ENCODE results near the gene TRIM9. TPM values are rescaled to one million over a fixed set of nuclear protein-coding genes. Genes with fewer than 3 reads are reported as not detected.

TRIM9 gene
- total RNA-seq, 1 donor from 2014 or later: under 0.01 TPM

GRCh38 chr14:51067295-51067694 is 27.6 kb downstream of the TRIM9 start:
- no peak for DNase-seq (ENCODE audit: low read depth)

GRCh38 chr14:51066576-51066975 is 28.3 kb downstream of the TRIM9 start:
- no peak overlapping the region for H3K4me3 ChIP-seq (ENCODE audit: low read depth, low read length)
- H3K27me3 ChIP-seq (ENCODE audit: control insufficient read depth, insufficient read depth, low read length): no peaks in the 10 kb centered on the region
- TF ChIP-seq CTCF (IDR thresholded peaks at IDR 0.05; ENCODE audit: insufficient read depth, low read length, severe bottlenecking): no peak
- no peak for DNase-seq (ENCODE audit: low read depth)
- FAIRE-seq: no peak
- H3K36me3 ChIP-seq (ENCODE audit: control insufficient read depth, insufficient read depth, low read length): no peaks in the 10 kb centered on the region

More at GRCh38 chr14:51067295-51067694, 27.6 kb downstream of the TRIM9 start:
- H3K36me3 ChIP-seq (ENCODE audit: control insufficient read depth, insufficient read depth, low read length): no peaks in the 10 kb centered on the region
- no peak for TF ChIP-seq CTCF (IDR thresholded peaks at IDR 0.05; ENCODE audit: insufficient read depth, low read length, severe bottlenecking)
- H3K4me3 ChIP-seq (ENCODE audit: low read depth, low read length): no peak overlapping the region
- FAIRE-seq: no peak
- no peaks in the 10 kb centered on the region for H3K27me3 ChIP-seq (ENCODE audit: control insufficient read depth, insufficient read depth, low read length)

- no peak for DNase-seq (ENCODE audit: low read depth)
- Histone ChIP-seq H3K27me3 (ENCODE audit: control insufficient read depth, insufficient read depth, low read length) (no peaks in the 10 kb centered on the region), H3K36me3 (ENCODE audit: control insufficient read depth, insufficient read depth, low read length) (no peaks in the 10 kb centered on the region), H3K4me3 (ENCODE audit: low read depth, low read length) (no peak overlapping the region)
- no peak for FAIRE-seq
- no peak for TF ChIP-seq CTCF (IDR thresholded peaks at IDR 0.05; ENCODE audit: insufficient read depth, low read length, severe bottlenecking)
Measured at GRCh38 chr14:51059032-51059431, 35.9 kb downstream of the TRIM9 start.

GRCh38 chr14:51058382-51058781 is 36.5 kb downstream of the TRIM9 start:
- no peaks in the 10 kb centered on the region for H3K27me3 ChIP-seq (ENCODE audit: control insufficient read depth, insufficient read depth, low read length)
- no peak for DNase-seq (ENCODE audit: low read depth)
- no peak overlapping the region for H3K4me3 ChIP-seq (ENCODE audit: low read depth, low read length)
- no peak for FAIRE-seq
- TF ChIP-seq CTCF (IDR thresholded peaks at IDR 0.05; ENCODE audit: insufficient read depth, low read length, severe bottlenecking): no peak
- H3K36me3 ChIP-seq (ENCODE audit: control insufficient read depth, insufficient read depth, low read length): no peaks in the 10 kb centered on the region

- no peak overlapping the region for H3K4me3 ChIP-seq (ENCODE audit: low read depth, low read length)
- no peak for TF ChIP-seq CTCF (IDR thresholded peaks at IDR 0.05; ENCODE audit: insufficient read depth, low read length, severe bottlenecking)
- no peak for FAIRE-seq
- H3K36me3 ChIP-seq (ENCODE audit: control insufficient read depth, insufficient read depth, low read length): no peaks in the 10 kb centered on the region
- DNase-seq (ENCODE audit: low read depth): no peak
- no peaks in the 10 kb centered on the region for H3K27me3 ChIP-seq (ENCODE audit: control insufficient read depth, insufficient read depth, low read length)
Measured at GRCh38 chr14:51056421-51056820, 38.5 kb downstream of the TRIM9 start.

- FAIRE-seq (no peak), DNase-seq (ENCODE audit: low read depth) (peak; percentile 26)
- no peak for TF ChIP-seq CTCF (IDR thresholded peaks at IDR 0.05; ENCODE audit: insufficient read depth, low read length, severe bottlenecking)
Measured at GRCh38 chr14:51053157-51053556, 41.7 kb downstream of the TRIM9 start.

More at GRCh38 chr14:51053157-51053556, 41.7 kb downstream of the TRIM9 start:
- no peaks in the 10 kb centered on the region for H3K27me3 ChIP-seq (ENCODE audit: control insufficient read depth, insufficient read depth, low read length)
- no peak overlapping the region for H3K4me3 ChIP-seq (ENCODE audit: low read depth, low read length)
- no peaks in the 10 kb centered on the region for H3K36me3 ChIP-seq (ENCODE audit: control insufficient read depth, insufficient read depth, low read length)
